HG03159 (cell line): Measurements from ENCODE around the gene YIPF1.

Source experiments
- ATAC-seq: cut with Tn5 transposase; IDR thresholded peaks from one replicate; pipeline ENCODE4 v1.9.1; 2021; ENCODE audit warnings: mild to moderate bottlenecking, moderate library complexity; ENCODE audit not compliant: unreplicated experiment

Gene YIPF1

GRCh38 chr1:53889304-53890298 is at the start of gene YIPF1:
Gene YIPF1, minus strand, starts transcription at chr1:53889797. Its CDS starts 860 bp downstream, at chr1:53888937.
- ATAC-seq = peak; percentile 78

- ATAC-seq = no peak
Observed at GRCh38 chr1:53938136-53938830, 48.7 kb upstream of the YIPF1 start.

DNA sequence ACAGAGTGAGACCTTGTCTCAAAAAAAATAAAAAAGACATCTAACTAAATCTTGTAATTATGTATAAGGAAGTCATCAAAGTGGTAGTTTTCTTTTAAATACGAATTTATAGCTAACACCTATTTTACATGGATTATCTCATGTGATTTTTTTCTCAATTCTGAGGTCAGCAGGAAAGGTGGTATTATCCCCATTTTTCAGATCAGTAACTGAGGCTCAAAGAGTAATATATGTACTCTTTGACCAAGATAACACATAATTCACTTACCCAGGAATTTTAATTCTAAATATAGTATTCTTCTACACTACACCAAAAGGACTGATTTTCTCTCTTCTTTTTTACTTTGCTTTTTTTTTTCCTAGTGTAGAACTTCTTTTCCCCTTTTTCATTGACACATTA is 46.8 kb upstream of the YIPF1 start:
- ATAC-seq = no peak

- no peak for ATAC-seq
Observed at GRCh38 chr1:53934170-53934765, 44.7 kb upstream of the YIPF1 start.

DNA sequence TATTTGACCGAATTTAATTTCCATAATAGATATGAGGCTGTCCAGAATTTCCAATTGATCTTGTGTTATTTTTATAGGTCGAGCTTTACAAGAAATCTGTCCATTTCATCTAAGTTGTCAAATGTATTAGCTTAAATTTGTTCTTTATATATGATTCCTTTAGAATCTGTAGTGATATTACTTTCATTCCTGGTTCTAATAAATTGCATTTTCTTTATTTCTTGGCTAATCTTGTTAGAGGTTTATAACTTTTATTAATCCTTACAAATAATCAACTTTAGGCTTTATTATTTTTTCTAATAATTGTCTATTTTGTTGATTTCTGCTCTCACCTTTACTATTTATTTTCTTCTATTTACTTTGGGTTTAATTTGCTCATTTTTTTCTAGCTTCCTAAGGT is 41.9 kb upstream of the YIPF1 start:
- no peak for ATAC-seq

DNA sequence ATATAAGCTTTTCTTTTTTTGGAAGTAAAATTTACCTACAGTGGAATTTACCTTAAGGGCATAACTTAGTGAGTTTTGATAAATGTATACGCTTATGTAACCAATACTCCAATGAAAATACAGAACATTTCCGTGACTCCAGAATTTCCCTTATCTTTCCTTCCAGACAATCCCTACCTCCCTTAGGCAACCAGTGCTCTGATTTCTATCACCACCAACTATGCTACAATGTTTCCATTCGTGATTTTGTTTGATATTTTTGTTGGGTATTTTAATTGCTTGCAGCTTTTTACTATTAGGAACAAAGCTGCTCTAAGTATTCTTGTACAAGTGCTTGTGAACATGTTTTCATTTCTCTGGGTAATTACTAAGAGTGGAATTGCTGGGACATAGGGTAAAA is 41.3 kb upstream of the YIPF1 start:
- no peak for ATAC-seq

DNA sequence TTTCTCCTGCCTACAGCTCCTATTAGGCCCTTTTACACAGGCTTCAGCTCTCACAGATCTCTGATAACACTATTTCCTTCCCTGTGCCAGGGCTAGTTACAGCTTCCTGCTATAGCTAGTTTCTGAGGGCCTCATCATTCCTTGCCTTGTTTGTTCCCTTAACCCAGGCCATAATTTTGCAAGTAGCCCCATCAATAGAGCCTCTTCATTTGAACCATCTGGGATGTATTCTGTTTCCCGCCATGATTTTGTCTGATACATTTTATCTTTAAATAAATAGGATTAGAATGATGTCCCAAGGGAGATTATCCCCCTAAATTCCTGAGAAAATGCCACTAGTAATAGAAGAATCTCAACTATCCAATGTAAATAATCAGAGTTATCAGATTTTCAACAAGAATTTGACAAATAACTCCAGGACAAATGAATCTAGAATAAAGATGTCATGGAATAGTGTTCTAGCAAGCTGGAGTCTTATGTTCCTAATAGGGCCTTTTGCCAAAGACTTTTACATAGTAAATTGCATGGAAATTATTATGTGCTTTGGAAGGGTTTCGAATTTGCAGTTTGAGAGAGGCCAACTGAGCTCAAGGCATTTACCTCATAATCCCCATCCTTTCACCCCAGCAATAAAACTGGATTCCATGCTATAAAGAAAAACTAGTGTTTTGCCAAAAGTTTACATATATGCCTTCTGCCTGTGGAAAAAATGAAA is 39.8 kb upstream of the YIPF1 start:
- ATAC-seq = no peak

DNA sequence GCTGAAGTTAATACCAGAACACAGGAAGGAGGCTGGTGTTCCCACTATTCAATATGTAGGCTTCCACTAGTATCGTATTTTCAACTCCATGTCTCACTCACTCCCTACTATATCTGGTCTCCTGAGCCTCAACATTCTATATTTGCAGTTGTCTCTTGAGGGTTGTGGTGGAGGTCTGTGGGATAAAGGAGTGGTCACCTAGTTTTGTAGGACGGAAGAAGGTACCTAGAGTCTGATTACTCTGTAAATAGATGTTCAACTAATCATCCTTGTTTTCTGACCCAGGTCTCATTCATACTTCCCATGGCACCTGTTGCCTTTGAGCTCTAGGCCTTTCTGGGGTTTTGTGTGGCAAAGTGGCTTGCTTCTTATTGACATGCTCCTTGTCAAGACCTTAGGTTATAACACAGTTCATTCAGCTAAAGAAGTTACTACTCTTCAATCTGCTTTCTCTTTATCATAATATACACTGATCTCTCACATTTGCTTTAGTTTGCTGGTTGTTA is 37.8 kb upstream of the YIPF1 start:
- ATAC-seq = no peak

- no peak for ATAC-seq
Observed at GRCh38 chr1:53919675-53920066, 30.1 kb upstream of the YIPF1 start.

DNA sequence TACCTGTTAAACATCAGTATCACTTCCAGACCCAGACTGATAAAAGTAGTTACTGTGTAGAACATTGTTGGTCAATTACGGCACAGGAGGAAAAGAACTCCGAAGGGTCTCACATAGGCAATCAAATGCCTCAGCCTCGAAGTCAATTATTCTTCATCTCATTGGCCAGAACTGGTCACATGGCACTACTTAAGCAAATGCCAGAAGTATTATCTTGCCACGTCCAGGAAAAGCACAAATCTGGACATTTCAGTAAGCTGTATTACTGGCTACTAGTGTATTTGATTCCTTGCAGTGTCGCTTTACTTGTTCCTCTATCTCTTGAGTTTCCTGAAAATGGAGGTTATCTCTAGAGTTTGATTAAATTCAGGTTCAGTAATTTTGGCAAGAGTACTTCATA is 28.7 kb upstream of the YIPF1 start:
- ATAC-seq = no peak

DNA sequence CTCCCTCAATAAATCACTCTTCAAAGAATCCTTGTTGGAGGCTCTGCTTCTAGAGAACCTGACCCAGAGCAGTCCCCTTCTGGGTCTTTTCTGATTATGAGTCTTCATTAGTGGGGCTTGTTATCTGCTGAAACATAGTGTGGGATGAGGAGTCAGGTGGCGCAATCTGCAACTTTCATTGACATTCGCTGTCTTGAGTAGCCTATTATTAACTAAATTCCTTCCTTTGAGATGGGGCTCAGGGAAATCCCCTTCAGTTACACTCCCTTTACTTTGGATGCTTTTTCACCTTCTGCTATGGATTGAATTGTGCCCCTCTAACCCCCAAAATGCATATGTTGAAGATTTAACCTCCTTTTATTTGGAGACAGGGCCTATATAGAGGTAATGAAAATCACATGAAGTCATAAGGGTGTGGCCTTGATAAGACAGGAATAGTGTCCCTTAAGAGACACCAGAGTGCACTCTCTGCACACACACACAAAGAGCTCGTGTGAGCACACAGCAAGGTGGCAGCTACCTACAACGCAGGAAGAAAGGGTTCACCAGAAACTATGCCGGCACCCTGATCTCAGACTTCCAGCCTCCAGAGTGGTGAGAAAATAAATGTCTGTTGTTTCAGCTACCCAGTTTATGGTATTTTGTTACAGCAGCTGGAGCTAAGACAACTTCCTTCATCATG is 23.9 kb upstream of the YIPF1 start:
- ATAC-seq = no peak

GRCh38 chr1:53911442-53911841 is 21.8 kb upstream of the YIPF1 start:
- no peak for ATAC-seq

DNA sequence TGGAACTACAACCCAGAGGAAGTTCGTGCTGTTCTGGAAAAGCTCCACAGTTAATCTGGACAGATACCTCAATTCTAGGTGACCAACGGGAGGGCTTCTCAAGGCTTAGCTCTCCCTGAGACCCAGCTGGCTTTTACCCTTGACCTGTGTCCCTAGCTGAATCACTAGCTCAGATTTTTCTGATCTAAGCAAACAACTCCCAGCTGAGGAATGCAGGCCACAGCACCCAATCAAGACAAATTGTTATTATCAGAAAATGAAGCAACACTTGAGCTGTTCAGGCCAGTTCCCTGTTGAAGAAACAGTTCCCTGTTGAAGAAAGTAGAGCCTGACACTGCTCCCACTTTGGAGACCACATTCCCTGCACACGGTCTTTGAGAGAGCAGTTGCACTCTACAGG is 20.3 kb upstream of the YIPF1 start:
- no peak for ATAC-seq

DNA sequence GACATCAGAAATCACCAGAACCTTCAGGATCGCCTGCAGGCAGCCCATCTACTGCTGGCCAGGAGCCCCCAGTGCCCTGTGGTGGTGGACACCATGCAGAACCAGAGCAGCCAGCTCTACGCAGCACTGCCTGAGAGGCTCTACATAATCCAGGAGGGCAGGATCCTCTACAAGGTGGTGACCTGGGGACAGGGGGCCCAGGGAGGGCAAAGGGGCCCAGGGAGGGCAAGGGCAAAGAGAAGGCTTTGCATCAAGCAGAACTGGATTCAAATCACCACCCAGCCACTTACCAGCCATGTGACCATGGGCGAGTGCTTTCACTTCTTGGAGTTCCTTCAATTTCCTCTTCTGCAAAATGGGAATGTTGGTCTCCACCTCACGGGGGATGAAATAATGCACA is 16.5 kb upstream of the YIPF1 start:
- no peak for ATAC-seq

- ATAC-seq = no peak
Observed at GRCh38 chr1:53905509-53905908, 15.9 kb upstream of the YIPF1 start.

DNA sequence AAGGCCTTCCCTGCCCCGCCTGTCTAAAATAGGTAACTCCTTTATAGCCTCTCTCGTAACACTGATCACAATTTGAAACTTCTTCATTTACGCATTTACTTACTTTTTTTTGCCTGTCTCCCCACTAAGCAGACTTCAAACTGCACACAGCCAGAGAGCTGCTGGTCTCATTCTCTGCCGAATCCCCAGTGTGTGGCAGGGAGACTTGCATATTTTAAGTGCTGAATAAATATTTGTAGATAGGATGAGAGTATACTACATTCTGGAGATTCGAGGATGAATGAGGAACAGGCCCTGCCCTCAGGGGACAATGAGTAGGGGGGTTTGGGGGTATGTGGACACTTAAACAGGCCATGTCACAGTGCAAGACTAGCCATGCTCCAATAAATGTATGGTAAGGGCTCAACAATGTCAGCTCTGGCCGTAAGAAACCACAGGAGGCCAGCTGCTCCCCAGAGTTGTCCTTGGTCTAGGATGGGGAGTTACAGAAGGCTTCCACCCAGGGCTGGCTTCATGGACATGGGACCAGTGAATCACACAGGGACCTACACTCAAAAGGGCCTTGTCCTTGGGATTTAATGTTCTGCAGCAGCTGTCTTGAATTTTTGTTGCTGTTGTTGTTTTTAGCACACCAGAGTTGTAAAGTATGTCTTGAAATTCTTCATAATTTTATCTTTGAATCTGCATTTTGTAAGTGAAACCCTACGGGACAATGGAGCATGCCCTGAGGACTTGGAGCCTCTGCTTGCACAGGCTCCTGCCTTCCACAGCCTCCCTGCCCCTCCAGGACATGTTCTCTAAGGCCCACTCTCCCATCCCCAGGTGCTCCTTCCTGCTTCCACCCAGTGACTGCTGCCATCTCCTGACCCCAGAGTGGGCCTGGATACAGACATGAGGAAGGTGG is 12.9 kb upstream of the YIPF1 start:
- no peak for ATAC-seq

GRCh38 chr1:53899708-53900107 is 10.1 kb upstream of the YIPF1 start:
- no peak for ATAC-seq

GRCh38 chr1:53899206-53899628 is 9.6 kb upstream of the YIPF1 start:
- no peak for ATAC-seq

DNA sequence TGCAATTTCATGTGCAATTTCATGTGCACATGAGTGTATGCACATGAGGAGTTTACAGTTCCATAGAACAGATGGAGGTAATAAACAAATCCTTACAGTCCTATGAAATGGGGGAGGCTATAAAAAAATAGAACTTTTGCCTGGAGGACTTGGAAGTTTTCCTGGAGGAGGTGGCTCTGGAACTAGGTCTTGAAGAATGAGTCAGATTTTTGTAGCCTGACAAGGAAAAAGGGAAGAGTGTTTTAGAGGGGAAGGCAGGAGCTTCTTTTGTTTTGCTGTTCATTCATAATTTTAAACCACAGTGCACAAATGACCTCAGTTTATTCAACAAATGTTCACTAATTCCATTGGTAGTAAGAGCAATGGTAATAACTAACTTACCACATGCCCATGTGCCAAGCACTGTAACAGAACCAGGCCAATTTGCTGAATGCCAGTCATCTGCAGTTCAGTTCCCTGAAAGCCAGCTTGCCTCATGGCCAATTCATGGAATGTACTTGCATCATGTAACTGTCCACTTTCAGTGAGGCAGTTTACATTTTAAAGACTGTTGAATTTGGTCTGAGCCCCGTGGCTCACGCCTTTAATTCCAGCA is 7.1 kb upstream of the YIPF1 start:
- no peak for ATAC-seq
